ENCODE data around the gene TTLL9. TPM values are rescaled to one million over a fixed set of nuclear protein-coding genes. Genes with fewer than 3 reads are reported as not detected.
"Not testable (repeated sequence)": the region's sequence is repeated elsewhere in the genome, so short reads cannot be mapped to it uniquely, and the experiment has no call there.

TTLL9 gene, protein sequence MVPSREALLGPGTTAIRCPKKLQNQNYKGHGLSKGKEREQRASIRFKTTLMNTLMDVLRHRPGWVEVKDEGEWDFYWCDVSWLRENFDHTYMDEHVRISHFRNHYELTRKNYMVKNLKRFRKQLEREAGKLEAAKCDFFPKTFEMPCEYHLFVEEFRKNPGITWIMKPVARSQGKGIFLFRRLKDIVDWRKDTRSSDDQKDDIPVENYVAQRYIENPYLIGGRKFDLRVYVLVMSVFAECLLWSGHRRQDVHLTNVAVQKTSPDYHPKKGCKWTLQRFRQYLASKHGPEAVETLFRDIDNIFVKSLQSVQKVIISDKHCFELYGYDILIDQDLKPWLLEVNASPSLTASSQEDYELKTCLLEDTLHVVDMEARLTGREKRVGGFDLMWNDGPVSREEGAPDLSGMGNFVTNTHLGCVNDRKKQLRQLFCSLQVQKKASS
- not detected for total RNA-seq

DNA sequence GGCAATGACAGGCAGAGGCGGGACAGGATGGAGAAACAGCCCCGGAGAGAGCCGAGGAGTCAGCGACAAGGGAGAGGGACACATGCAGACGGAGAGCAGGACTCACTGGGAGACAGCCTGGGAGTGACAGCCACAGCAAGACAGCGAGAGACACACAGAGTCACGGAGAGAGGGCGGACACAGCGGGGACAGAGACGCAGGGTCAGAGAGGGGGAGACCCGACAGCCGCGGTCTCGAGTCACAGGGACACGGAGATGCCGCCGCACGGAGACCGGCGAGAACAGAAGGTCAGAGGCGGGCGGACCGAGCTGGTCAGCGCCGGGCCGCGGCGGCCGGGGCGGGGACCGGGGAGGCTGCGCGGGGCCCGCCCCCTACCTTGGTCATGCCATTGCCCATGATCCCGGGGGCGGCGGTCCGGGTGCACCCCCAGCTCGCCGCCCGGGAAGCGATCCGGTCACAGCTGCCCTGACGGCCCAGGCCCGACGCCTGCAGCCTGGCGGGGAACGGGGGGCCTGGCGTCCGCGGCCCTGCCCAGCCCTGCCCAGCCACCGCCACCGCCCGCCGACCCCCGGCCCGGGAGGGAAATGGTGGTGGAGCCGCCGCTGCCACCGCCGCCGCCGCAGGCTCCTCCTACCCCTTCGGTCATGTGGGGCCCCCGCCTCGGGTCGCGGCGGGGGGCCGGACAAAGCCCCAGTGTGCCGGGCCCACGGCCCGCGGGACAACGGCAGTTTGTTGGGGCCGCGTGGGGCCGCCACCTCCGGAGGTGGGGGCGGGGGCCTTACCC lies at the start of gene TTLL9, which contains the start of gene DUSP15:
TSS of gene TTLL9 (plus strand) at position 693 of the 784 bp plus-strand sequence. CDS start 493 bp downstream, outside the sequence.
TSS of gene DUSP15 (minus strand) at position 586 of the 784 bp plus-strand sequence. CDS start at position 396, 190 bp downstream.
- peaks cover 11% of the 10 kb centered on the region for H3K4me1 Mint-ChIP-seq
- peak within 1 kb of the TSS; percentile 82 for H3K4me3 Mint-ChIP-seq
- H3K27me3 Mint-ChIP-seq, result peaks cover 71% of the 10 kb centered on the region
- DNase-seq (no peak), ATAC-seq (ENCODE audit: low read depth) (peak; percentile 35)
- POLR2A ChIA-PET, result no interaction called here
- H3K27ac Mint-ChIP-seq, result peak within 1 kb of the TSS; percentile 66
- no peaks in the 10 kb centered on the region for H3K9me3 Mint-ChIP-seq
- H3K36me3 Mint-ChIP-seq, result no peaks in the 10 kb centered on the region

DNA sequence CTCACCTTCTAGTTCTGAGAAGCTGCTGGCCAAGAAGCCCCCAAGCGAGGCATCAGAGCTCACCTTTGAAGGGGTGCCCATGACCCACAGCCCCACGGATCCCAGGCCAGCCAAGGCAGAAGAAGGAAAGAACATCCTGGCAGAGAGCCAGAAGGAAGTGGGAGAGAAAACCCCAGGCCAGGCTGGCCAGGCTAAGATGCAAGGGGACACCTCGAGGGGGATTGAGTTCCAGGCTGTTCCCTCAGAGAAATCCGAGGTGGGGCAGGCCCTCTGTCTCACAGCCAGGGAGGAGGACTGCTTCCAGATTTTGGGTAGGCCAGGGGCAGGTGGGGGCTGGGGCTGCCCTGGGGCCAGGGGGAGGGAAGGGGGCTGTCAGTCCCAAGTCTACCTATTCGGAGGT lies 49.0 kb upstream of the TTLL9 start:
- Mint-ChIP-seq H3K4me3 (no peak overlapping the region), H3K9me3 (no peaks in the 10 kb centered on the region), H3K27me3 (peaks cover 6% of the 10 kb centered on the region), H3K4me1 (peaks cover 11% of the 10 kb centered on the region), H3K27ac (no peak overlapping the region), H3K36me3 (no peaks in the 10 kb centered on the region)
- no peak for DNase-seq
- POLR2A ChIA-PET, result no interaction called here
- ATAC-seq (ENCODE audit: low read depth), result no peak

DNA sequence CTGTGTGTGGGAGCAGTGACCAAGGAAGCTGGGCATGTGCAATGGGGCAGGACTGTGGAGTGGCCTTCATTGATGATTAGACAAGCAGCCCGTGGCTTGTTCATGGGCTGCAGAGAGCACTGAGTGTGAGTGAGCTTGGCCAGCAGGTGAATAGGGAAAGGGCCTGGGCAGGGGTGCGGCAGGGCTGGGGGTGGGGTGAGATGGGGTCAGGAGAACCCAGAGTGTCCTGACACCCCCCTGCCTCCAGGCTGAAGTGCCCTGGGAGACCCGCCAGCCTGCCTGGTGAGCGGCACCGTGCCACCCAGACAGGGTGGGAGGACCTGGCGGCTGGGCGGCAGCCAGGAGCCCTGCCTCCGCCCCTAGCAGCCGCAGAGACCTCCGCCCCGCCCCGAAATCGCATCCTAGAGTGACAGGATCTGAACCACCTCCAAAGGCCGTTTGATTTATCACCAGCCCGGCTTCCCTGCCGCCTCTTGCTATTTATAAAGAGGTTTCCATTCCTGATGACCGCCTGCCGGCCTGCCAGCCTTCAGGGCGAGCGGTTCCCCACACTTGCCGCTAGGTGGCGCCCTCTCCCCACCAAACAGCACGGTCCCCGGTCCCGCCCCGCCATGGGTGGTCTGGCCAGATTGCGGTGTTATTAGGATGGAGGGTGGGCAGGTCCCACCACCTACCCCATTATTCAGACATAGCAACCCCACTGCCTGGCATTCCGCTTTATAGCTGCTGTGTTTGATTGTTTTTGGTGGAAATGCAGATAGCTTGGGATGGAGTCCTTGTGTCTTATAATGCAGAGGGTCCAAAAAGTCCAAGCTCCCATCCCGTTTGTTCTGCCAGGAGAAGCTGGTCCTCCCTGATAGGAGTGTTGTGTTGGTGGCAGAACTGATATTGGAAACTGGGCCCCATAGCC lies 47.8 kb upstream of the TTLL9 start:
- H3K9me3 Mint-ChIP-seq, result no peaks in the 10 kb centered on the region
- H3K4me3 Mint-ChIP-seq, result no peak overlapping the region
- H3K27ac Mint-ChIP-seq, result no peak overlapping the region

DNA sequence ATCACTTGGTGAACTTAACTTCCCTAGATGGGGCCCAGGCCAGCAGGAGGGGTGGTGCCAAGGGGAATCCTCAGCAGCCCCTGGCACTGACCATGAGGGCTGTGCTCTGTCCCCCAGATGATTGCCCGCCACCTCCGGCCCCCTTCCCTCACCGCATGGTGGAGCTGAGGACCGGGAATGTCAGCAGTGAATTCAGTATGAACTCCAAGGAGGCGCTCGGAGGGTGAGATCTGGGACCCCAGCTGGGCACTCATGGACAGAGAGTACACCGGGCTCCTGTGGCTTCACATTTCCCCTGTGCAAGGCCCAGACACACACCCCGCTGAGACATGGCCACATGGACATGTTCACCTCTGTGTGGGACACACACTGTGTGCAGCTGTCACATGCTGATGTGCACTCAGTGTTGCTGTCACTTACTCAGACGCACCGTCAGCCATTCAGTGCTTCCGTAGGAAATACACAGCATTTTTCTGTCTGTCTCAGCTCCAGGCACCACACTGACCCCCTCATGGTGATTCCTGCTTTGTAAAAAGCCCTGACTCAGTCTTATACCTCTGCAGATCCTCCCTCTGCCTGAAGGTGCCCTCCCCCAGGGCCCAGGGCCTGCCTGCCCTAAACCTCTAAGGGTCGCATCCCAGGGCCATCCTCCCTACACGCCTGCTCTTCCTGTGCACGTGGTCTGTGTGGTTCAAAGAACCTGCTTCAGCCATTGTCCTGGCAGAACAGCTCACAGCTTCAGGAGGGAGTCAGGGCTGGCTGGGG lies 46.9 kb upstream of the TTLL9 start:
- Mint-ChIP-seq H3K9me3 (no peaks in the 10 kb centered on the region), H3K36me3 (no peaks in the 10 kb centered on the region), H3K4me3 (no peak overlapping the region), H3K4me1 (peaks cover 11% of the 10 kb centered on the region), H3K27me3 (peaks cover 6% of the 10 kb centered on the region), H3K27ac (no peak overlapping the region)
- POLR2A ChIA-PET, result interaction anchor here (1.1 kb wide), 1 partner anchor 128 kb away, joined by 3 read pairs; the partner anchor contains the start of gene PDRG1
- DNase-seq (peak; percentile 19), ATAC-seq (ENCODE audit: low read depth) (peak; percentile 12)

More for the DNA sequence above, 47.8 kb upstream of the TTLL9 start:
- POLR2A ChIA-PET, result interaction anchor here (1.1 kb wide), 1 partner anchor 129 kb away, joined by 3 read pairs; the partner anchor contains the start of gene PDRG1
- DNase-seq (peak; percentile 86), ATAC-seq (ENCODE audit: low read depth) (peak; percentile 74)
- peaks cover 6% of the 10 kb centered on the region for H3K27me3 Mint-ChIP-seq
- H3K36me3 Mint-ChIP-seq, result no peaks in the 10 kb centered on the region
- H3K4me1 Mint-ChIP-seq, result peaks cover 11% of the 10 kb centered on the region

DNA sequence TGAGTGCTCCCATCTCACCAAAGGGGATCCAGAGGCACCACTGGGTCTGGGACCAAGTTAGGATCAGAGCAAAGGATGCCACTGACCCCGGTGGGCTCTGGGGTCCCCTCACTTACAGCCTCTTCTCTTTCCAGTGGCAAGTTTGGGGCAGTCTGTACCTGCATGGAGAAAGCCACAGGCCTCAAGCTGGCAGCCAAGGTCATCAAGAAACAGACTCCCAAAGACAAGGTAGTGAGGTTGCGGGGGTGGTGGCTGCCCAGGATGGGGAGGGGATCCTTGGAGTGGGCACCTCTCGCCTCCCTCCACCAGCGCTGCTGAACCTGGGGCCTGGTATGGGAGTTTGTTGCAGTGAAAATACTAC lies 46.3 kb upstream of the TTLL9 start:
- POLR2A ChIA-PET, result no interaction called here
- H3K4me1 Mint-ChIP-seq, result peaks cover 11% of the 10 kb centered on the region
- no peak for DNase-seq
- H3K27me3 Mint-ChIP-seq, result peaks cover 6% of the 10 kb centered on the region
- H3K4me3 Mint-ChIP-seq, result no peak overlapping the region
- no peaks in the 10 kb centered on the region for H3K36me3 Mint-ChIP-seq
- H3K9me3 Mint-ChIP-seq, result no peaks in the 10 kb centered on the region
- no peak overlapping the region for H3K27ac Mint-ChIP-seq
- no peak for ATAC-seq (ENCODE audit: low read depth)

DNA sequence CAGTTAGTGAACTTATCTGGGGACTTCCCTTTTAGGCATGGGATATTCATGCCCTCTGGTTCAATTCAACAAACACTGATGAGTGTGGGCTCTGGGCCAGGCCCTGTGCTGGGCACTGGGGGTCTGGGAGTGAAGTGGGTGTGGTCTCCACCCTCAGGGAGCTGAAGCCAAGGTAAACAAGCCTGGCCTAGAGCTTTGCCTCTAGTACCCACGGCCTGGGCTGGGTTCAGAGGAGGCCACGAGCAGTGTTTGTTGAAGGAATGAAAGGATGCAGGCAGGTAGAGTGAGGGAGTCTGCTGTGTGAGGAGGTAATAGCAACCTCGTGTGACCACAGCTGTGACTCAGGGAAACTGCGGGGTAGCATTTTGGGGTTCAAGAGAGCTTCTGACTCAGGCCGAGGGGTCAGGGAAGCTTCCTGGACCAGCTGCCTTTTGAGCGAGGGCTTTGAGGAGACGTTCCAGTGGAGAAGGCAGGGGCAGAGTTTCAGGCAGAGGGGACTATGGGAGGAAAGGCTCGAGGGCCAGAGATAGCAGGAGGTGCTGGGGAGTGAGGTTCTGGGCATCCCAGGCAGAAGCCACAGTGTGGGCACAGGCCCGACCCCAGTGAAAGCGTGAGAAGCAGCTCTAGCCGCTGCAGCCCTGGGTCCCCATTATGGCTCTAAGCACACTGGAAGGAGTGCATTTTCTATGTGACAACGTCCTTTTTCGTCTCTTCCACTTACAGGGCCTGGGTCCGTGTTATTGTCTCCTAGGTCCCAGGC lies 45.7 kb upstream of the TTLL9 start:
- POLR2A ChIA-PET, result no interaction called here
- no peaks in the 10 kb centered on the region for H3K9me3 Mint-ChIP-seq
- H3K36me3 Mint-ChIP-seq, result no peaks in the 10 kb centered on the region
- H3K4me3 Mint-ChIP-seq, result no peak overlapping the region
- no peak overlapping the region for H3K27ac Mint-ChIP-seq
- no peak for DNase-seq
- no peak for ATAC-seq (ENCODE audit: low read depth)
- H3K27me3 Mint-ChIP-seq, result peaks cover 6% of the 10 kb centered on the region
- peaks cover 11% of the 10 kb centered on the region for H3K4me1 Mint-ChIP-seq

DNA sequence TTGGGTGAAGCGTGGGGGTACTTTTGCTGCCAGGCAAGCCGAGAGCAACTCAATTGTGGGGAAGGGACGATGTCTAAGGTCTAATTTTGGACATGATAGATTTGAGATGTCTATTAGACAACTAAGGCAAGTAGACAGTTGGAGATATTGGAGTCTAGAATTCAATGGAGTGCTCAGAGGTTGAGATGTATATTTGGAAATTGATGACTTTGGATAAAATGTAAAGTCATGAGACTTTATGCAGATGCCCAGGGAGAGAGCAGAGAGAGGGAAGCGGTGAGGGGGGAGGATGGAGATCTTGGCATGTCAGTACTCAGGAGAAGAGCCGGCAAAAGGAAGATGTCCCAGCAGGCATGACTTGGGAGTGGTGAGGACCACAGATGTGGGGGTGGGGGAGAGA lies 44.4 kb upstream of the TTLL9 start:
- Mint-ChIP-seq H3K27me3 (peaks cover 6% of the 10 kb centered on the region), H3K27ac (no peak overlapping the region), H3K4me1 (peaks cover 11% of the 10 kb centered on the region), H3K4me3 (no peak overlapping the region), H3K9me3 (no peaks in the 10 kb centered on the region), H3K36me3 (no peaks in the 10 kb centered on the region)
- DNase-seq (no peak), ATAC-seq (ENCODE audit: low read depth) (no peak)
- POLR2A ChIA-PET, result no interaction called here

DNA sequence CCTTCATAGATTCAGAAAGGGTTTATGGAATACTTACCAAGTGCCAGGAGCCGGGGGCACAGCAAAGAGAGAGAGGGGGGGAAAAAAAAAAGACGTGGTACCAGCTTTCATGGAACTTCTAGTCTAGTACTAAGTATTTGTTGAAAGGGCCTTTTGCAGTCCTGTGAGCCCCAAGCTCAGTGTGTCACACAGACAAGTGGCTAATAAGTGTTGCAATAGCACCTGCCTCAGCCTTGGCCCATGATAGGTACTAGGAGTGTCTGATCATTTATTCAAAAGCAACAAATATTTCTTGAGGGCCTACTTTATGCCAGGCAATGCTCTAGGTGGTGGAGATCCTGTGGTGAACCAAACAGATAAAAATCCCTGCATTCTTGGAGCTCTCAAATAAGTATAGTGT lies 43.4 kb upstream of the TTLL9 start:
- no peak overlapping the region for H3K27ac Mint-ChIP-seq
- H3K4me3 Mint-ChIP-seq, result no peak overlapping the region
- H3K4me1 Mint-ChIP-seq, result peaks cover 11% of the 10 kb centered on the region
- peaks cover 3% of the 10 kb centered on the region for H3K27me3 Mint-ChIP-seq
- H3K9me3 Mint-ChIP-seq, result no peaks in the 10 kb centered on the region
- POLR2A ChIA-PET, result interaction anchor here (1.0 kb wide), 1 partner anchor 9 kb away, joined by 3 read pairs; no protein-coding TSS in a partner anchor
- DNase-seq (no peak), ATAC-seq (ENCODE audit: low read depth) (no peak)
- H3K36me3 Mint-ChIP-seq, result no peaks in the 10 kb centered on the region

DNA sequence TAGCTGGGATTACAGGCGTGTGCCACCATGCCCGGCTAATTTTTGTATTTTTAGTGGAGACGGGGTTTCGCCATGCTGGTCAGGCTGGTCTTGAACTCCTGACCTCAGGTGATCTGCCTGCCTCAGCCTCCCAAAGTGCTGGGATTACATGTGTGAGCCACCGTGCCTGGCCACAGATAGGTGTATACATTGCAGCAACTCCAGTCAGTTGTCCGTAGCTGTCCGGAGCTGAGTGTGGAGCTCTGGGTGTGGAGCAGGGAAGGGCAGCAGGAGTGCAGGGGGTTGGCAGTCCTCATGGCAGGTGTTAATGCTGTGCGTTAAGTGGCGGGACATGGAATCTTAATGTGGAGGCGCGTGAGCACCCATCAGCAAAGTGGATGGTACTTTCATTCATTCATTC lies 42.4 kb upstream of the TTLL9 start:
- H3K4me1 Mint-ChIP-seq; H3K36me3 Mint-ChIP-seq; H3K9me3 Mint-ChIP-seq; H3K27ac Mint-ChIP-seq; DNase-seq; H3K4me3 Mint-ChIP-seq; H3K27me3 Mint-ChIP-seq; ATAC-seq (ENCODE audit: low read depth); POLR2A ChIA-PET: not testable (repeated sequence)

DNA sequence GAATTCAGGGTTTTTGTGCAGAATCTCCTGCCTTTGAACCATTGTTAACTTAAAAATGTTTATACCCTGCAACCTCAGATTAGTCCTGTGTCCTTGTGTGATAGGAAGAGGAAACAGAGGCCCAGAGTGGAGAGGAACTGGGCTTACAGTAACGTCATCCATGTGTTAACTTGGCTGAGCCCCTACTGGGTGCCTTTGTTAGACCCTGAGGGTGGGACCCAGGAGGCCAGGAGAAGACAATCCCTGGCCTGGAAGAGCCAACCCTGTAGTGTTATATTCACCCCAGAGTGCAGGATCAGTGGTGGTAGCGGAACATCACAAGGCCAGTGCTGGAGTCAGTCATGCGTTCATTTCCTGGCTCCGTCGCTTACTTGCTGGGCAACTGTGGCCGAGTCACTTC lies 40.7 kb upstream of the TTLL9 start:
- ATAC-seq (ENCODE audit: low read depth) (no peak), DNase-seq (no peak)
- POLR2A ChIA-PET, result no interaction called here
- H3K4me3 Mint-ChIP-seq, result no peak overlapping the region
- H3K36me3 Mint-ChIP-seq, result no peaks in the 10 kb centered on the region
- no peaks in the 10 kb centered on the region for H3K27me3 Mint-ChIP-seq
- H3K9me3 Mint-ChIP-seq, result no peaks in the 10 kb centered on the region
- H3K27ac Mint-ChIP-seq, result no peak overlapping the region
- H3K4me1 Mint-ChIP-seq, result no peaks in the 10 kb centered on the region

DNA sequence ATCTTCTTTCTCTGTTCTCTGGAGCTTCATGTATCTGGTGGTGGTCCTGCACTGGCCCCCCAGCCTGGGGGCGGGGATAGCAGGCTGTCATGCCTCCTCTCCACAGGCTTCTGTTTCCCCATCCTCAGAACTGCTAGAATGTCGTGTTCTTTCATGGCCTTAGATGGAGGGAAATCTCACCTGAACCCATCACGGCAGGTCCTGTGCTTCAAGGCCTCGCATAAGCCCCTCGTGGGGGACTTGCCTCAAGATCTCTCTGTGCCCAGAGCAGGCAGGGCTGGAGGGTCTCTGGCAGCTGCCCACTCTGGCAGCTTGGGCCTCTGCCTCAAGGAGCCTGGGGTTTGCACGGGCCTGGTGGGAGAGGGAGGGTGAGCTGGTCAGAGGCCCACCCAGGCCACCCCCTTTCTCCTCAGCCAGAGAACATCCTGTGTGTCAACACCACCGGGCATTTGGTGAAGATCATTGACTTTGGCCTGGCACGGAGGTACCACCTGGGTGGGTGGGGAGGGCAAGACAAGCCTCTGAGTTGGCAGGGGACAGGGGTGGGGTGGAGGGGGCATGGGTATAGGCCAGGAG lies 39.9 kb upstream of the TTLL9 start:
- no peak overlapping the region for H3K27ac Mint-ChIP-seq
- no peak overlapping the region for H3K4me3 Mint-ChIP-seq
- ATAC-seq (ENCODE audit: low read depth), result no peak
- DNase-seq, result no peak
- no peaks in the 10 kb centered on the region for H3K36me3 Mint-ChIP-seq
- H3K27me3 Mint-ChIP-seq, result peaks cover 2% of the 10 kb centered on the region
- H3K4me1 Mint-ChIP-seq, result peaks cover 5% of the 10 kb centered on the region
- POLR2A ChIA-PET, result no interaction called here
- no peaks in the 10 kb centered on the region for H3K9me3 Mint-ChIP-seq

DNA sequence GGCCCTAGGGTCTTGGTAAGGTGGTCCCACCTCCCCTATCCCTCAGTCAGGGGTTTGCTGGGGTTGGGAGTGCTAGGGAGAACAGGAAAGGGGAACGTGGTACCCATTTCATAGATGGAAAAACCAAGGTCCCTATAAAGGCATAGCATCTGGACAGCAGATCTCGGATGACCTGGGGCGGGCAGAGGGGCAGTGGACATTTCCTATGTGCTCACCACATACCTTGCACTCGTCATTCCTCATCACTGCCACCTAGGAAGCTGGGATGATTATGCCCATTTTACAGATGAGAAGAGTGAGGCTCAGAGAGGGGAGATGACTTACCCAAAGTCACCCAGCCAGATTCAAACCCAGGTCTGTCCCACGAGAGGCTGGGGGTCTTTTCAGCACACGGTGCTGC lies 39.2 kb upstream of the TTLL9 start:
- H3K4me1 Mint-ChIP-seq, result peaks cover 10% of the 10 kb centered on the region
- no peak for DNase-seq
- no peaks in the 10 kb centered on the region for H3K9me3 Mint-ChIP-seq
- POLR2A ChIA-PET, result no interaction called here
- no peaks in the 10 kb centered on the region for H3K36me3 Mint-ChIP-seq
- no peak overlapping the region for H3K4me3 Mint-ChIP-seq
- no peak for ATAC-seq (ENCODE audit: low read depth)
- no peak overlapping the region for H3K27ac Mint-ChIP-seq
- H3K27me3 Mint-ChIP-seq, result peaks cover 2% of the 10 kb centered on the region

Data from activated naive CD8-positive, alpha-beta T cell treated with anti-CD3 and anti-CD28 coated beads, Interleukin-2, amount 10 ng/mL, durations not matched to agents 7 days and 5 days (primary cell).